CD4-positive, alpha-beta T cell (primary cell): ENCODE results near the gene ADCK2. TPM values are rescaled to one million over a fixed set of nuclear protein-coding genes. Genes with fewer than 3 reads are reported as not detected.
A peak's percentile ranks its signal among the peaks of the same experiment; 100 is the strongest.

Experiments
- ATAC-seq: fragments of 200-7000 bp; cut with Tn5 transposase; one replicate; pipeline ENCODE4 v1.10.0; 2022; ENCODE audit warnings: mild to moderate bottlenecking; ENCODE audit not compliant: poor library complexity
- CTCF ChIA-PET: fragments of 350-600 bp; sonication (Branson Sonifier 250); formaldehyde crosslinking; loops from one replicate; lab custom pipeline; 2021; ENCODE audit warnings: antibody characterized with exemption, inconsistent platforms; lab: Charles Lee
- POLR2A ChIA-PET: fragments of 350-600 bp; sonication (Branson Sonifier 250); formaldehyde crosslinking; loops from one replicate; lab custom pipeline; 2021; ENCODE audit warnings: antibody characterized with exemption, inconsistent platforms; lab: Charles Lee
- DNase-seq, 14 experiments: peaks; one replicate each; pipeline ENCODE4 v3.0.0-alpha.2; 2013 to 2020; ENCODE audit warnings: mixed read lengths in 2 of 14
- H3K27ac ChIP-seq, 2 donors: one replicate each; pipeline versions ENCODE4 v1.5.1 to v1.7.0; 2013; ENCODE audit warnings: low read length in 2 of 2, low read depth in 1 of 2, mild to moderate bottlenecking in 1 of 2
- H3K27me3 ChIP-seq, 2 experiments: 1 replicate in 1 of 2; 2 replicates in 1 of 2; pipeline versions ENCODE4 v1.6.1 to v1.7.0; 2013; ENCODE audit warnings: low read length in 2 of 2, control low read depth in 1 of 2, mild to moderate bottlenecking in 1 of 2, moderate library complexity in 1 of 2; ENCODE audit not compliant: insufficient read depth in 2 of 2, control insufficient read depth in 1 of 2
- H3K36me3 ChIP-seq: one replicate; pipeline ENCODE4 v1.6.1; 2013; ENCODE audit warnings: low read length, control low read depth; ENCODE audit not compliant: insufficient read depth
- H3K4me1 ChIP-seq: one replicate; pipeline ENCODE4 v1.6.1; 2013; ENCODE audit warnings: low read length, control low read depth; ENCODE audit not compliant: insufficient read depth
- H3K4me3 ChIP-seq: one replicate; pipeline ENCODE4 v1.5.1; 2013; ENCODE audit warnings: mild to moderate bottlenecking, low read length, moderate library complexity
- H3K9me3 ChIP-seq, 2 experiments: 1 replicate in 1 of 2; 2 replicates in 1 of 2; pipeline versions ENCODE4 v1.6.1 to v1.7.0; 2013; ENCODE audit warnings: low read length in 2 of 2, mild to moderate bottlenecking in 2 of 2, control low read depth in 1 of 2, moderate library complexity in 1 of 2; ENCODE audit not compliant: control insufficient read depth in 1 of 2, insufficient read depth in 1 of 2
- H3K27ac Mint-ChIP-seq: one replicate; pipeline ENCODE4 v1.8.0; 2020; ENCODE audit warnings: mixed read lengths
- H3K27me3 Mint-ChIP-seq: one replicate; pipeline ENCODE4 v1.8.0; 2021; ENCODE audit warnings: mixed read lengths
- H3K36me3 Mint-ChIP-seq: one replicate; pipeline ENCODE4 v1.8.0; 2021; ENCODE audit warnings: low read depth, mixed read lengths
- H3K4me1 Mint-ChIP-seq: one replicate; pipeline ENCODE4 v1.8.0; 2021; ENCODE audit warnings: low read depth, mixed read lengths
- H3K4me3 Mint-ChIP-seq: one replicate; pipeline ENCODE4 v1.8.0; 2020; ENCODE audit warnings: mild to moderate bottlenecking, mixed read lengths
- H3K9me3 Mint-ChIP-seq: one replicate; pipeline ENCODE4 v1.8.0; 2020; ENCODE audit warnings: mixed read lengths
- CTCF ChIP-seq: fragments of 200-600 bp; IDR thresholded peaks from one replicate; pipeline ENCODE4 v1.8.0; 2022; ENCODE audit warnings: antibody characterized with exemption, mild to moderate bottlenecking
- intact Hi-C, 2 experiments: fragments of 100-400 bp; cut with DNase I in 1 of 2; cut with micrococcal nuclease in 1 of 2; formaldehyde crosslinking; loops; one replicate each; pipeline versions ENCODE4 v1.15.1 to v1.9.0; 2023 to 2025; cut with DNase I, micrococcal nuclease
- total RNA-seq, 174 experiments: library from RNA in 2 of 174; stranded (reverse) in 2 of 174; gene quantifications; one replicate each; pipeline ENCODE4 v1.2.3 and lab custom pipeline; 2021 to 2026

Gene ADCK2
- total RNA-seq, 2 experiments from 2014 or later: 14.8 to 15.7 TPM

DNA sequence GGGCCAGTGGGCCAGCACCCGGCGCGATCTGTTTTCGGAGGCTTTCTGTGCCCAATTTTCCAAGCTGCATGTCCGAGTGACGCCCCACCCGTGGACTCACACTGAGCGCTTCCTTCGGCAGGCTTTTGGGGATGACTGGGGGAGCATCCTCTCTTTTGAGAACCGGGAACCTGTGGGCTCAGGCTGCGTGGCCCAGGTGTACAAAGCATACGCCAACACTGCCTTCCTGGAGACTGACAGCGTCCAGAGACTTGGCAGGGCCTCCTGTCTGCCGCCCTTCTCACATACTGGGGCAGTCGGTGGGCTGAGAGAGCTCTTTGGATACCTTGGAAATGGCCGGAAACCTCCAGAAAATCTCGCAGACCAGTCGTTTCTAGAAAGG lies 1.0 kb downstream of the ADCK2 start:
- no peaks in the 10 kb centered on the region for H3K27me3 Mint-ChIP-seq
- CTCF ChIA-PET: interaction anchor here (1.0 kb wide), 1 partner anchor 260 kb away, joined by 3 read pairs; no protein-coding TSS in a partner anchor
- H3K27ac ChIP-seq: peak overlapping the region; percentile 71 to 79
- H3K36me3 ChIP-seq: peaks cover 9% of the 10 kb centered on the region
- H3K4me1 Mint-ChIP-seq: peaks cover 32% of the 10 kb centered on the region
- no peak for TF ChIP-seq CTCF
- no peaks in the 10 kb centered on the region for H3K9me3 ChIP-seq
- H3K4me3 ChIP-seq: peak overlapping the region; percentile 63
- H3K4me1 ChIP-seq: peaks cover 29% of the 10 kb centered on the region
- no peaks in the 10 kb centered on the region for H3K9me3 Mint-ChIP-seq
- peak overlapping the region; percentile 90 for H3K27ac Mint-ChIP-seq
- H3K36me3 Mint-ChIP-seq: peaks cover 34% of the 10 kb centered on the region
- no peaks in the 10 kb centered on the region for H3K27me3 ChIP-seq
- POLR2A ChIA-PET: interaction anchor here (1.0 to 2.7 kb wide), 12 partner anchors 13 to 1028 kb away, joined by 3 to 20 read pairs (median 6); partner anchors contain the start of genes BRAF, DENND11, MRPS33 and NDUFB2
- H3K4me3 Mint-ChIP-seq: peak overlapping the region; percentile 88
- ATAC-seq (no peak), DNase-seq (no peak)
- intact Hi-C loops: loop anchor here (1.0 to 5.0 kb wide), 6 partner anchors 23 to 344 kb away; partner anchors contain the start of genes MKRN1 (in 2 of the 2), NDUFB2 (in 2 of the 2), BRAF (in 1 of the 2) and RAB19 (in 1 of the 2)

DNA sequence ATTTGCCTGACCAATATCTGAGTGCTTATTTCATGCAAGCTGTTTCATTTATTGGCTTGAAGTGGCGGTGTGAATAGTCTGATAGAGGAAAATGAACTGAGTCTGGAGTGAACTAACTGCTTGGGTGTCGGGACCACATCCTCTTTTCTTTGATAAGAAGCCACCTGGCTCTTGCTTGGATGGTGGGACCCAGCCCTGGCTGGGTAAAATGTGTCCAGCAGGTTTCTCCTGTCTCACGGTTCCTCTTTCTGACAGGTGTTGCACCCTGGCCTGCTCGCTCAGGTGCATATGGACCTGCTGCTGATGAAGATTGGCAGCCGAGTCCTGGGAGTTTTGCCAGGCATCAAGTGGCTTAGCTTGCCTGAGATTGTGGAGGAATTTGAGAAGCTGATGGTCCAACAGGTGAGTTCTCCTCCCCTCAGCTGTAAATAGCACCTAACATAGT lies 1.6 kb downstream of the ADCK2 start:
- intact Hi-C loops: loop anchor here in 1 of 2 experiments (5.0 kb wide), 4 partner anchors 197 to 343 kb away; partner anchors contain the start of genes BRAF, MKRN1 and RAB19
- H3K4me3 Mint-ChIP-seq: peak overlapping the region; percentile 85

More for the DNA sequence above, 1.6 kb downstream of the ADCK2 start:
- Histone ChIP-seq H3K36me3 (peaks cover 14% of the 10 kb centered on the region), H3K27ac (no peak overlapping the region), H3K27me3 (no peaks in the 10 kb centered on the region), H3K4me3 (no peak overlapping the region), H3K9me3 (no peaks in the 10 kb centered on the region), H3K4me1 (peaks cover 29% of the 10 kb centered on the region)
- POLR2A ChIA-PET: interaction anchor here (0.8 to 2.7 kb wide), 5 partner anchors 22 to 340 kb away, joined by 3 to 20 read pairs (median 7); partner anchors contain the start of genes MRPS33 and NDUFB2
- no peaks in the 10 kb centered on the region for H3K27me3 Mint-ChIP-seq
- no peak for TF ChIP-seq CTCF
- CTCF ChIA-PET: no interaction called here
- peak overlapping the region; percentile 90 for H3K27ac Mint-ChIP-seq
- no peaks in the 10 kb centered on the region for H3K9me3 Mint-ChIP-seq
- H3K36me3 Mint-ChIP-seq: peaks cover 41% of the 10 kb centered on the region
- DNase-seq: peak in 1 of 14 experiments; percentile 25
- H3K4me1 Mint-ChIP-seq: peaks cover 32% of the 10 kb centered on the region
- ATAC-seq: no peak
